GM21825 (cell line): ENCODE results near the gene B3GALNT2.
A peak's percentile ranks its signal among the peaks of the same experiment; 100 is the strongest.
"Not testable (repeated sequence)": the region's sequence is repeated elsewhere in the genome, so short reads cannot be mapped to it uniquely, and the experiment has no call there.

Experiments used
- ATAC-seq: cut with Tn5 transposase; IDR thresholded peaks from one replicate; pipeline ENCODE4 v1.9.1; 2021; ENCODE audit warnings: mild to moderate bottlenecking, moderate library complexity; ENCODE audit not compliant: unreplicated experiment

B3GALNT2 gene

GRCh38 chr1:235504122-235504493 is at the start of gene B3GALNT2:
TSS of gene B3GALNT2 (minus strand) at chr1:235504452. CDS start at chr1:235504252, 200 bp downstream.
- peak; percentile 38 for ATAC-seq

GRCh38 chr1:235553112-235553551 is 48.9 kb upstream of the B3GALNT2 start:
- no peak for ATAC-seq

- ATAC-seq = no peak
Measured at GRCh38 chr1:235552146-235552716, 48.0 kb upstream of the B3GALNT2 start.

GRCh38 chr1:235549351-235550139 is 45.3 kb upstream of the B3GALNT2 start:
- no peak for ATAC-seq

- not testable (repeated sequence) for ATAC-seq
Measured at GRCh38 chr1:235546369-235547155, 42.3 kb upstream of the B3GALNT2 start.

- no peak for ATAC-seq
Measured at GRCh38 chr1:235545292-235545930, 41.2 kb upstream of the B3GALNT2 start.

GRCh38 chr1:235542845-235543244 is 38.6 kb upstream of the B3GALNT2 start:
- ATAC-seq = not testable (repeated sequence)

GRCh38 chr1:235533476-235534168 is 29.4 kb upstream of the B3GALNT2 start:
- no peak for ATAC-seq

GRCh38 chr1:235532360-235532759 is 28.1 kb upstream of the B3GALNT2 start:
- no peak for ATAC-seq

- ATAC-seq = no peak
Measured at GRCh38 chr1:235527196-235527814, 23.1 kb upstream of the B3GALNT2 start.

GRCh38 chr1:235525314-235525713 is 21.1 kb upstream of the B3GALNT2 start:
- no peak for ATAC-seq

GRCh38 chr1:235516862-235517446 is 12.7 kb upstream of the B3GALNT2 start:
- ATAC-seq = no peak

- ATAC-seq = no peak
Measured at GRCh38 chr1:235515844-235516512, 11.7 kb upstream of the B3GALNT2 start.

GRCh38 chr1:235513495-235514366 is 9.5 kb upstream of the B3GALNT2 start:
- ATAC-seq = no peak

GRCh38 chr1:235511470-235512240 is 7.4 kb upstream of the B3GALNT2 start:
- ATAC-seq = no peak

- no peak for ATAC-seq
Measured at GRCh38 chr1:235510823-235511222, 6.6 kb upstream of the B3GALNT2 start.

GRCh38 chr1:235507623-235508022 is 3.4 kb upstream of the B3GALNT2 start:
- ATAC-seq = no peak
